VCaP (cell line): Measurements from ENCODE around the gene PRKCZ.

Source experiments
- H3K27ac ChIP-seq: fragments of 450-650 bp; 2 replicates; pipeline ENCODE4 v1.5.1; 2017
- TF ChIP-seq, protein P1 (sequence below): fragments of 450-650 bp; conservative IDR thresholded peaks from 2 replicates; pipeline ENCODE4 v1.5.1; 2017; ENCODE audit warnings: mild to moderate bottlenecking, moderate library complexity

PRKCZ gene

DNA sequence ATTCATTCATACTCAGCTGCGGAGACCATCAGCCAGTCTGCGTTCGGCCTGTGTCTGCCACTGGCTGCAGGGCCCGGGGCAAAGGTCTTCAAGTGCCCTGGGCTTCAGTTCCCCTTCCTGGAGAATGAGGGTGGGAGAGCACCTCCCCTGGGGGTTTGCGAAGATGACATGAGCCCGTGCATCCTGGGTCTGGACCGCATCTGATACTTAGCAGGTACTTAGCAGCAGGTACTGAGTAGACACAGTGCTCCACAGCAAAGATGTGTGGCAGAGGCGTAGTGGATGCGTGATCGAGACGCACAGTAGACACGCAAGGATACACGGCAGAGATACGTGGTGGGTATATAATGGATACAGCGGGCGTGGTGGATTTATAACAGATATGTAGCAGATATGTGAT is 51.3 kb downstream of the PRKCZ start:
- TF ChIP-seq, protein P1, sequence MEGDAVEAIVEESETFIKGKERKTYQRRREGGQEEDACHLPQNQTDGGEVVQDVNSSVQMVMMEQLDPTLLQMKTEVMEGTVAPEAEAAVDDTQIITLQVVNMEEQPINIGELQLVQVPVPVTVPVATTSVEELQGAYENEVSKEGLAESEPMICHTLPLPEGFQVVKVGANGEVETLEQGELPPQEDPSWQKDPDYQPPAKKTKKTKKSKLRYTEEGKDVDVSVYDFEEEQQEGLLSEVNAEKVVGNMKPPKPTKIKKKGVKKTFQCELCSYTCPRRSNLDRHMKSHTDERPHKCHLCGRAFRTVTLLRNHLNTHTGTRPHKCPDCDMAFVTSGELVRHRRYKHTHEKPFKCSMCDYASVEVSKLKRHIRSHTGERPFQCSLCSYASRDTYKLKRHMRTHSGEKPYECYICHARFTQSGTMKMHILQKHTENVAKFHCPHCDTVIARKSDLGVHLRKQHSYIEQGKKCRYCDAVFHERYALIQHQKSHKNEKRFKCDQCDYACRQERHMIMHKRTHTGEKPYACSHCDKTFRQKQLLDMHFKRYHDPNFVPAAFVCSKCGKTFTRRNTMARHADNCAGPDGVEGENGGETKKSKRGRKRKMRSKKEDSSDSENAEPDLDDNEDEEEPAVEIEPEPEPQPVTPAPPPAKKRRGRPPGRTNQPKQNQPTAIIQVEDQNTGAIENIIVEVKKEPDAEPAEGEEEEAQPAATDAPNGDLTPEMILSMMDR: no peak
- H3K27ac ChIP-seq: no peak overlapping the region

- H3K27ac ChIP-seq: no peak overlapping the region
- TF ChIP-seq, protein P1: no peak
These were observed 51.7 kb downstream of the PRKCZ start for GRCh38 chr1:2101946-2102345.

- TF ChIP-seq, protein P1: no peak
- H3K27ac ChIP-seq: no peak overlapping the region
These were observed 52.5 kb downstream of the PRKCZ start for GRCh38 chr1:2102753-2103152.

- H3K27ac ChIP-seq: no peak overlapping the region
- TF ChIP-seq, protein P1: no peak
These were observed 53.2 kb downstream of the PRKCZ start for GRCh38 chr1:2103266-2103900.

DNA sequence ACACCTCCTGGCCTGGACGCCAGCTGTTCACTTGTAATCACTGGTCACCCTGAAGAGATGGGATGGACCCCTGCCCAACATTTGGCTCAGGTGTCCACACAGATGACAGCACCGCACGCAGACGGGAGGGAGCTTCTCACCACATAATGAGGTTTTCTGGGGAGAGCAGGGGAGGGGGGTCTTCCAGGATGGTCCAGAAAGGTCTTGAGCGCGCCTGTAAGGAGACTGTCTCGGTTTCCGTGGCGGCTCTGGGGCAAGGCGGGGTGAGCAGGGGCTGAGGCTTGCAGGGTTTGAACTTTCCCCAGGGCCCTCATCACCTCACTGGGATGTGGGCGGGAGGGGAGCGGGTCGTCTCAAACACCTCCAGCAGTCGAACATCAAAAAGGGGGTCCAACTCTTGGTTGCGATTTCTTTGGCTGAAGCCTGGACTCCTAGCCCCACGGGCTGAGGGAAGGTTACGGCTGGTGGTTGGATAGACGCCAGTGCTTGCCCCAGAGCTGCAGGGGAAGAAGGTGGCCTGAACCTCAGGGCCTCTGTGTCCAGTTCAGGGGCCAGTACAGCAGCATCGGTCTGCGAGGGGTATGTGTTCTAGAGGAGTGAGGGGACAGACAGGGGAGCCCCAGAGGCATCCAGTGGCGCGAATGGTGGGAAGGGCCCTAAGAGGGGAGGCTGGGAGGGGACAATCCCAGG is 53.8 kb downstream of the PRKCZ start:
- H3K27ac ChIP-seq: no peak overlapping the region
- TF ChIP-seq, protein P1: no peak

DNA sequence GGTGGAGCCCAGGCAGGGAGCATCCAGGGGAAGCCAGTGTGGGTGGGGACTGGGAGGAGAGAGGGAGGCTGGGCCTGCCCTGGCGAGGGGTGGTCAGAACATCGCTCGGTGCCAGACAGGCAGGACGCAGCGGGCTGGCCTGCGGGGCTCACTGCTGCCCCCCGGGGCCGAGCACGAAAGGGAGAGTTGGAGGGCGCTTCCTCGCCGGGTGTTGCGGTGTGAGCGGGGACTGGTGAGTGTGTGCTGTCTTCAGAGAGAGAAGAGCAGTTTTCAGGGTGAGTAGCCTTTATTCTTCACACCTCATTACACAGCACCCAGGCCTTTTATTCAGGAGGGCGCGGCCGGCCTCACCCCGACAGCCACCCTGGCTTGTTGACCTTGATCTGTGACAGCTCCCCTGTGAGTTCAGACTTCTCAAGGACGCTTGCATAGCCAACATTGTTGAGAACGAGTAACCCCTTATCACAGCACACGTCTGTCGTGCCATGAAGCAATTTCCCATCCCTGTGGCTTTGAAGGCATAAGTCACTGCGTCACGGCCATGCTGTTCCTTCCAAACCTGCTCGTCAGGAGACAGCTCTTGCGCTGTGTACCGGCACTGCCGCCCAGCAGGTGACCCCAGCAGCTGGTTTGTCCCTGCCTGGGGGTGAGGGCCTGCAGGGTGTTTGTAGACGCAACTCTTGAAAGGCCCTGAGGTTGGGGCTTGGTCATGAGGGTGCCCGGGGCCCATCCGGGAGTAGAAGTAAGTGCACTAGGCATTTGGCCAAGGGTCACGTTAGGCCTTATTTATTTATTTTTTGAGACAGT is 54.6 kb downstream of the PRKCZ start:
- TF ChIP-seq, protein P1: no peak
- H3K27ac ChIP-seq: no peak overlapping the region
